OCI-M2 (cell line): ENCODE measurements around the gene HINT1.

ENCODE experiments used
- DNase-seq: peaks from one replicate; lab custom pipeline; 2025; ENCODE audit not compliant: unreplicated experiment; lab: John Stamatoyannopoulos, UW

HINT1 gene

GRCh38 chr5:131112424-131112823 is 52.6 kb downstream of the HINT1 start:
- no peak for DNase-seq

GRCh38 chr5:131110256-131110594 is 54.8 kb downstream of the HINT1 start:
- no peak for DNase-seq

- no peak for DNase-seq
Observed at GRCh38 chr5:131109540-131110255, 55.4 kb downstream of the HINT1 start.
